HG03565 (cell line): ENCODE results near the gene CDH4.
"Not testable (repeated sequence)": the region's sequence is repeated elsewhere in the genome, so short reads cannot be mapped to it uniquely, and the experiment has no call there.

Experiments used
- ATAC-seq: cut with Tn5 transposase; IDR thresholded peaks from one replicate; pipeline ENCODE4 v1.9.1; 2021; ENCODE audit warnings: mild to moderate bottlenecking, moderate library complexity; ENCODE audit not compliant: unreplicated experiment

Gene CDH4

GRCh38 chr20:61451009-61451408 is 198.9 kb downstream of the CDH4 start:
- no peak for ATAC-seq

- ATAC-seq, result no peak
Observed at GRCh38 chr20:61451953-61452352, 199.9 kb downstream of the CDH4 start.

- ATAC-seq, result no peak
Observed at GRCh38 chr20:61453219-61453618, 201.2 kb downstream of the CDH4 start.

- ATAC-seq, result not testable (repeated sequence)
Observed at GRCh38 chr20:61453623-61454022, 201.6 kb downstream of the CDH4 start.

- no peak for ATAC-seq
Observed at GRCh38 chr20:61454053-61454452, 202.0 kb downstream of the CDH4 start.

GRCh38 chr20:61455508-61456215 is 203.6 kb downstream of the CDH4 start:
- no peak for ATAC-seq

- no peak for ATAC-seq
Observed at GRCh38 chr20:61457725-61458124, 205.7 kb downstream of the CDH4 start.

GRCh38 chr20:61458146-61458746 is 206.2 kb downstream of the CDH4 start:
- ATAC-seq, result no peak

- ATAC-seq, result no peak
Observed at GRCh38 chr20:61459266-61459665, 207.2 kb downstream of the CDH4 start.

- no peak for ATAC-seq
Observed at GRCh38 chr20:61459705-61460104, 207.6 kb downstream of the CDH4 start.

GRCh38 chr20:61460261-61461052 is 208.4 kb downstream of the CDH4 start:
- no peak for ATAC-seq

GRCh38 chr20:61461461-61461860 is 209.4 kb downstream of the CDH4 start:
- no peak for ATAC-seq

GRCh38 chr20:61464307-61465303 is 212.5 kb downstream of the CDH4 start:
- no peak for ATAC-seq

- no peak for ATAC-seq
Observed at GRCh38 chr20:61475729-61476128, 223.7 kb downstream of the CDH4 start.

GRCh38 chr20:61476956-61477355 is 224.9 kb downstream of the CDH4 start:
- ATAC-seq, result no peak

GRCh38 chr20:61477451-61477861 is 225.4 kb downstream of the CDH4 start:
- no peak for ATAC-seq

GRCh38 chr20:61478094-61478493 is 226.0 kb downstream of the CDH4 start:
- no peak for ATAC-seq

- ATAC-seq, result no peak
Observed at GRCh38 chr20:61478611-61479305, 226.7 kb downstream of the CDH4 start.

GRCh38 chr20:61479433-61479832 is 227.4 kb downstream of the CDH4 start:
- ATAC-seq, result not testable (repeated sequence)
